Measurements from ENCODE around the gene NTM.

NTM gene

GRCh38 chr11:131601586-131601985 lies 231.2 kb downstream of the NTM start:
- DNase-seq (ENCODE audit: low read depth) = no peak

GRCh38 chr11:131602431-131602830 lies 232.0 kb downstream of the NTM start:
- DNase-seq (ENCODE audit: low read depth) = no peak

GRCh38 chr11:131606811-131607335 lies 236.5 kb downstream of the NTM start:
- no peak for DNase-seq (ENCODE audit: low read depth)

DNA sequence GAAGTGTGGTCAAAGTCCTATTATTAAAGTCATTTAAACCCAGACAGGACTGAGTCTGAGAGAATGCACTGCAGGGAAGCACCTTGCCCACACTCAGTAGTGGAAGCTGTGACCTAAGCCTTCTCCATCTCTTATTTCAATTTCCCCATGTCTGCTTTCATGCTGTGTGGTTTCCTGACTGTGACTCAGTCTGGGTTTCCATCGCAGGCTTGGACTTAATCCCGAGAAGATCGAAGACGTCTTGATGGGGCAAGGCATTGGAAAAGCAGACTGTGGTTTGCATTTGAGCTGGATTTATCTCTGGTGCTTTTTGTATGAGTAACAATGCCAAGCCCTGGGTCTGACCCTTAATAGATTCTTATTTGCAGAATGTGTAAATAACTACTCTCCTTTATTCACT lies 238.9 kb downstream of the NTM start:
- peak; percentile 39 for DNase-seq (ENCODE audit: low read depth)

GRCh38 chr11:131609921-131610320 lies 239.5 kb downstream of the NTM start:
- no peak for DNase-seq (ENCODE audit: low read depth)

GRCh38 chr11:131611322-131611721 lies 240.9 kb downstream of the NTM start:
- no peak for DNase-seq (ENCODE audit: low read depth)

DNA sequence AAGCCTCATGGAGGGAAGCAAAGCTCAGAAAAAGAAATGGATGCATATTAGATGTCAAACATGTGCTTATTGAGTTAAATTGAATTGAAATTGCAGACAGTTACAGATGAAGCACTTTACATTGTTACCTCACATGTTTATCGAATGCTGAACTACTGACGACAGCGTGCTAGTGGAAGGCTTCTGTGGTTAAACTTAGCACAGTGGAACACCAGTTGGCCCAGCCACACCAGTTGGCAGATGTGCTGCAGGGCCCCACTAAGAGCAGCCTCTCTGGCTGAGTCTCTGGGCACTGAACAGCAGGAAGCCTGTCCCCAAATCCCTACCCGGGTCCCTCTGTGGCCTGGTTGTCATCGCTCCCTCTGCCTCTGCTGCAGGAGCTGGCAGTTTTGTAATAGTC lies 242.1 kb downstream of the NTM start:
- DNase-seq (ENCODE audit: low read depth) = no peak

GRCh38 chr11:131614631-131615030 lies 244.2 kb downstream of the NTM start:
- no peak for DNase-seq (ENCODE audit: low read depth)

- peak; percentile 1 for DNase-seq (ENCODE audit: low read depth)
Observed at GRCh38 chr11:131615611-131616010, 245.2 kb downstream of the NTM start.

GRCh38 chr11:131616481-131617140 lies 246.2 kb downstream of the NTM start:
- no peak for DNase-seq (ENCODE audit: low read depth)

GRCh38 chr11:131618201-131618600 lies 247.8 kb downstream of the NTM start:
- no peak for DNase-seq (ENCODE audit: low read depth)

GRCh38 chr11:131622193-131622592 lies 251.8 kb downstream of the NTM start:
- DNase-seq (ENCODE audit: low read depth) = no peak

- DNase-seq (ENCODE audit: low read depth) = peak; percentile 12
Observed at GRCh38 chr11:131624531-131624930, 254.1 kb downstream of the NTM start.

- no peak for DNase-seq (ENCODE audit: low read depth)
Observed at GRCh38 chr11:131626788-131627187, 256.4 kb downstream of the NTM start.

- DNase-seq (ENCODE audit: low read depth) = no peak
Observed at GRCh38 chr11:131628739-131629138, 258.3 kb downstream of the NTM start.

DNA sequence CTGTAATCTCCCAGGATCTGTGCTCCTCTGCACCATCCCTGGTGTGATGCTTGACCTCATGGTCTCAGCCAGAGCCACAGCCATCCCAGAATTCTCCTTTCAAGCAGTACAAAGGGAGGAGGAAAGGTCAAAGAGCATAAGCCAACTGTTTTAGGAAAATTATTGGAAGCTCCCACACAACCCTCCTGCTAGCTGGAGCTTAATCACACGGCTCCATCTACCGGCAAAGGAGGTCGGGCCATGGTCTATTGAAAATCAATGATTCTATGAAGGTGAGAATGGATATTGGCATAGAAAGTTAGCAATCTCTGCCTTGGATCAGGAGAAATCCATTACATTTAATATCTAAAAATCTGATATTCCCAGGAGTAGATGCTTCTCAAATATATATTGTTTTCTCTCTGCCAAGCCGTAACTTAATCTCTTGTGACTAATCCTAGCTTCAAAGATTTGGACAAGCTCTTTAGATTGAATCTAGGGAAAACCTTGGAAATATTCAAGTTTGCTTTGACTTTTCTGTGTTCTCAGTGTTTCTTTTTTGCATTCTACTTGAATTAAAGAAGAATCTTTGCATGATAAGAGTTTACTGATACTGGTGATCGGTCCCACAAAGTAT lies 259.6 kb downstream of the NTM start:
- no peak for DNase-seq (ENCODE audit: low read depth)

- DNase-seq (ENCODE audit: low read depth) = no peak
Observed at GRCh38 chr11:131632971-131633370, 262.6 kb downstream of the NTM start.

DNA sequence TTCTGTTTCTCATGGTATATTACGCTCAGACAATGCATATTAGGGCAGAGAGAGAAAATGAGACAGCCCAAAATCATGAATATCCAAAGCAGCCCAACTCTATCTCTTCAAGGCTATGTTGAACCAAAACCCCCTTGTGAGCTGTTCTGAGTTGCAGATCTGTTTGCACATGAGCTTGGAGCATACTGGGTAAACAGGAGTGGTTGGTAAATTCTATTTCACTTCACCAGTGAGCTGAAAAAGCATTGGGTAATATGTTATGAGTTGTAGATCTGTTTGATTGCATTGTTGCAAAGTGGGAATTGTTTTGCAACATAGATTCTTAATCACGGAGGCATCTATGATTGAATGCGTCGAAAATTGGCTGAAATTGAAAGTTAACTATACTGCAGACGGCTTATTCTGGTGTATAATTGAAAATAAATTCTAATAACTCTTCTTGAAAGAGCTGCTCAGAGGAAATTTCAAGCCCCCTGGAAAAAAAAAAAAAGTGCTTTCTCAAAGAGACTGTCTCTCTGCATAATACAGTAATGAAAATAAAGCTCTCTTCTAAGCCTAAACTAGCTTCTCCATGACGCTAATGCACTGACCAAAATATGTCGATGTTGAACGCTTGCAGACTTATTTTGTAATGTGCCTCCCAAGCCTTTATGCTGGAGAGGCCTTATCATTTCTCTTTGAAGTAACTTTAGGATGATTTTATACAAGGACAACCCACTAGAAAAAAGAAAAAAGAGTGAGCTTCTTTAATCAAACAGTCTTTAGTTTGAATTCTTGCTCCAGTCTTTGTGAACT lies 263.7 kb downstream of the NTM start:
- no peak for DNase-seq (ENCODE audit: low read depth)

DNA sequence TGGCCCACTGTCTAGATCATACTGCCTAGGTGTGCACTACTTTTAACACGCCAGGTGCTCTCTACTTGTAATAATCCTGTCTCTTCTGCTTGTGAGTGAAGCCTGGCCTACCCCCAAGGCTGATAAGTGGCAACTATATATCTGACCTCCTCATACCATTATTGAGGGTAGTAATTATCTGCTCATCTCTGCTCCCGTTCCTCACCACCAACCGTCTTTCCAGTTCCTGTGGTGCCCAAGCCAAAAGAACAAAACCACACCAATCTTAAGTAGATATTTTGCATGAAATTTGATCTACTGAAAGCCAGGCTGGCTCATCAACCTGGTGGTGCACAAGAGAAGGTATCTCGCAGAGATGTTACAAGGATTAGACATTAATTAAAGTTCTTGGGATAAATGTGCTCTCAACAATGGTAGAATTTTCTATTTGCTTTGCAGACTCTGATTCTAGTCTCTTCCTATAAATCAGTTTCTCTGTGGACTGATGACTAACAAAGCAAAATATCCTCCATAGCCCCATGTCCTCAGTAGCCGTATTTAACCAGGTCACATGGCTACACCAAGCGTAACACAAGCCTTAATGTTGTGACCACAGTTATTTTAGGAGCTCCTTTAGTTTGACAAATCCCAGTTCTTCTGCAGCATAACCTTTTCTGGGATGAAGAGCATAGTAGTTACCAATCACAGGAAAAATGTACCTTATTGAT lies 267.2 kb downstream of the NTM start:
- no peak for DNase-seq (ENCODE audit: low read depth)

GRCh38 chr11:131638889-131639288 lies 268.5 kb downstream of the NTM start:
- DNase-seq (ENCODE audit: low read depth) = no peak

DNA sequence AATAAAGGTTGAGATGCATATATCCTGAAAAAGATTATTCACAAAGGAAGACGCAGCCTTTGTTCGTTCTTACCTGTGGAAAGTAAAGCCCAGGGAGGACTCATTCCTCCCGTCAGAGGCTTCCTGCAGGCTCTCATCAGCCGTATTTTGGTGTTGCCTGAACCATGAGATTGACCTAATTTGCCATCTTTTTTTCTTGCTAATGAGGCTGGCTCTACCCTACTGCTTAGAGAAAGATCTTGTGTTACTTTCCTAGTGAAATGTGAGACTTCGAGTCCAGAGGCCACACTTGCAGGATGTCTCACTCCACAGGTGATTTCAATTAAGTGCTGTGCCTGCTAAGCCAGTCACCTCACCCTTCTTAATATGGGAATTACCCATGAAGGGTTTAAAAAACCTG lies 269.9 kb downstream of the NTM start:
- no peak for DNase-seq (ENCODE audit: low read depth)

DNA sequence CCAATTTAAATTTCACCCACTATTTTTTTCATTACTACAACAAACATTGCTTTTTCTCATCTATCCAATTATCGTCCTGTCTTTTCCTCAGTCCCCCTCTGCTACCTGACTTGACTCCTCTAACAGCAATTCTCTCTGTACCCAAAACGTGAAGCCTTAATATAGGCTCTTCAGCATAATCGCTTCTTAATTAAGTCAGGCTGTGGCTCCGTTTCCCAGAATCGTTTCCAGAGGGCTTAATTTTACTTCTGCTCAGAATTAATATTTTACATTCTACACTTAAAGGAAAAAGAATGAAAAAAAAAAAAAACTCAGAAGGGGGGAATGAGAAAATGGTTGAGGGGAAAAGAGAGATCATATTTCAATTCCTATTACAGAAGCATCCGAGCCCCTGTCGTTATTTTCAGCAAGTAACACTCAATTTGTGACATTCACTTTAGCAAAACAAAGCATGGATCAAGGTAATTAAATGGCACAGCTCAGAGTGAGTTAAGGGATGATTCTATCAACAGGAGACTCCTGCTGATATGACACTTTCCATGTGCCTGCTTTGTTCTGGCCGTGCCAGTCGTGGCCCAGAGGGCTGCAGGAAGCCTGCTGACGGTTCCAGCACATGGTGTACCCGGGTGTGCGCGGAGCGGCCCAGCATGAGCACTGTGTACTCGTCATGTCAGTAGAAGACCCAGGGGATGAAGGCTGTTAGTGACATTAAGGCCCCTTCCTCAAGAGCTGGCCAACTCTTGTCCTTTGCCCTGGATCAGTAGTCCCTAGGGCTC lies 272.5 kb downstream of the NTM start:
- DNase-seq (ENCODE audit: low read depth) = no peak

All from ELR (cell line).